ENCODE measurements around the gene OPRL1.

GRCh38 chr20:64095455-64095854, 15.6 kb downstream of the OPRL1 start:
- TF ChIP-seq, protein P1, sequence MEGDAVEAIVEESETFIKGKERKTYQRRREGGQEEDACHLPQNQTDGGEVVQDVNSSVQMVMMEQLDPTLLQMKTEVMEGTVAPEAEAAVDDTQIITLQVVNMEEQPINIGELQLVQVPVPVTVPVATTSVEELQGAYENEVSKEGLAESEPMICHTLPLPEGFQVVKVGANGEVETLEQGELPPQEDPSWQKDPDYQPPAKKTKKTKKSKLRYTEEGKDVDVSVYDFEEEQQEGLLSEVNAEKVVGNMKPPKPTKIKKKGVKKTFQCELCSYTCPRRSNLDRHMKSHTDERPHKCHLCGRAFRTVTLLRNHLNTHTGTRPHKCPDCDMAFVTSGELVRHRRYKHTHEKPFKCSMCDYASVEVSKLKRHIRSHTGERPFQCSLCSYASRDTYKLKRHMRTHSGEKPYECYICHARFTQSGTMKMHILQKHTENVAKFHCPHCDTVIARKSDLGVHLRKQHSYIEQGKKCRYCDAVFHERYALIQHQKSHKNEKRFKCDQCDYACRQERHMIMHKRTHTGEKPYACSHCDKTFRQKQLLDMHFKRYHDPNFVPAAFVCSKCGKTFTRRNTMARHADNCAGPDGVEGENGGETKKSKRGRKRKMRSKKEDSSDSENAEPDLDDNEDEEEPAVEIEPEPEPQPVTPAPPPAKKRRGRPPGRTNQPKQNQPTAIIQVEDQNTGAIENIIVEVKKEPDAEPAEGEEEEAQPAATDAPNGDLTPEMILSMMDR (IDR thresholded peaks at IDR 0.05), result no peak
- no peak for TF ChIP-seq POLR2A (IDR thresholded peaks at IDR 0.05)

Data from esophagus squamous epithelium (tissue), 4 donors.